ENCODE results near the gene CFAP20DC.
"Not testable (repeated sequence)": the region's sequence is repeated elsewhere in the genome, so short reads cannot be mapped to it uniquely, and the experiment has no call there.

CFAP20DC gene

GRCh38 chr3:58962040-58962651, 87.7 kb downstream of the CFAP20DC start:
- DNase-seq = no peak

GRCh38 chr3:58955308-58955707, 94.5 kb downstream of the CFAP20DC start:
- DNase-seq = no peak

- DNase-seq = no peak
Measured at GRCh38 chr3:58953288-58953687, 96.5 kb downstream of the CFAP20DC start.

- no peak for DNase-seq
Measured at GRCh38 chr3:58952128-58952917, 97.5 kb downstream of the CFAP20DC start.

- no peak for DNase-seq
Measured at GRCh38 chr3:58948018-58948417, 101.8 kb downstream of the CFAP20DC start.

- DNase-seq = no peak
Measured at GRCh38 chr3:58946875-58947274, 103.0 kb downstream of the CFAP20DC start.

GRCh38 chr3:58938057-58938456, 111.8 kb downstream of the CFAP20DC start:
- no peak for DNase-seq

GRCh38 chr3:58924578-58924977, 125.2 kb downstream of the CFAP20DC start:
- DNase-seq = no peak

GRCh38 chr3:58900386-58900785, 149.4 kb downstream of the CFAP20DC start:
- DNase-seq = no peak

- no peak for DNase-seq
Measured at GRCh38 chr3:58899953-58900298, 149.9 kb downstream of the CFAP20DC start.

GRCh38 chr3:58899159-58899952, 150.5 kb downstream of the CFAP20DC start:
- DNase-seq = peak; percentile 46

- no peak for DNase-seq
Measured at GRCh38 chr3:58898513-58898912, 151.3 kb downstream of the CFAP20DC start.

- DNase-seq = no peak
Measured at GRCh38 chr3:58897646-58898045, 152.2 kb downstream of the CFAP20DC start.

GRCh38 chr3:58895678-58896077, 154.1 kb downstream of the CFAP20DC start:
- DNase-seq = not testable (repeated sequence)

GRCh38 chr3:58892526-58892925, 157.3 kb downstream of the CFAP20DC start:
- DNase-seq = not testable (repeated sequence)

GRCh38 chr3:58888087-58888486, 161.7 kb downstream of the CFAP20DC start:
- no peak for DNase-seq

- DNase-seq = no peak
Measured at GRCh38 chr3:58884453-58884852, 165.4 kb downstream of the CFAP20DC start.

- DNase-seq = no peak
Measured at GRCh38 chr3:58880182-58880581, 169.6 kb downstream of the CFAP20DC start.

GRCh38 chr3:58874795-58875194, 175.0 kb downstream of the CFAP20DC start:
- peak; percentile 22 for DNase-seq

- no peak for DNase-seq
Measured at GRCh38 chr3:58874248-58874741, 175.5 kb downstream of the CFAP20DC start.

GRCh38 chr3:58868097-58868779, 181.6 kb downstream of the CFAP20DC start:
- no peak for DNase-seq

GRCh38 chr3:58867621-58868020, 182.2 kb downstream of the CFAP20DC start:
- DNase-seq = no peak

GRCh38 chr3:58866079-58866478, 183.7 kb downstream of the CFAP20DC start:
- DNase-seq = no peak
